Caco-2 (cell line): Measurements from ENCODE around the gene KDM5A. TPM values are rescaled to one million over a fixed set of nuclear protein-coding genes. Genes with fewer than 3 reads are reported as not detected.
A peak's percentile ranks its signal among the peaks of the same experiment; 100 is the strongest.
"Not testable (repeated sequence)": the region's sequence is repeated elsewhere in the genome, so short reads cannot be mapped to it uniquely, and the experiment has no call there.

Source experiments
- BruUV-seq: library from RNA; stranded (reverse); fragments of 400-500 nt; replicated peaks from 2 replicates; lab custom pipeline; 2021; lab: Mats Ljungman, UMichigan
- CTCF ChIA-PET: fragments of 300-600 bp; sonication (Branson Sonifier 250); formaldehyde crosslinking; loops from one replicate; lab custom pipeline; 2022; ENCODE audit warnings: antibody characterized with exemption; lab: Charles Lee
- POLR2A ChIA-PET: fragments of 300-600 bp; sonication (Branson Sonifier 250); formaldehyde crosslinking; loops from one replicate; lab custom pipeline; 2022; ENCODE audit warnings: antibody characterized with exemption; lab: Charles Lee
- DNase-seq, 2 experiments: peaks; one replicate each; pipeline versions ENCODE4 v3.0.0 to v3.0.0-alpha.2; 2020 to 2022
- H3K27me3 ChIP-seq: replicated peaks from 2 replicates; pipeline ENCODE4 v1.6.0; 2011; ENCODE audit warnings: low read length; ENCODE audit not compliant: control insufficient read depth, insufficient read depth
- H3K36me3 ChIP-seq: 2 replicates; pipeline ENCODE4 v1.5.1; 2011; ENCODE audit warnings: low read length; ENCODE audit not compliant: control insufficient read depth, insufficient read depth
- H3K4me1 ChIP-seq: fragments of 250-450 bp; sonication (Bioruptor Pico); 2 replicates; pipeline ENCODE4 v1.5.1; 2020; ENCODE audit warnings: mild to moderate bottlenecking
- H3K4me3 ChIP-seq: 2 replicates; pipeline ENCODE4 v1.5.1; 2011; ENCODE audit warnings: low read depth, mild to moderate bottlenecking, control low read depth, low read length
- H3K9me3 ChIP-seq: fragments of 250-450 bp; sonication (Bioruptor Pico); 2 replicates; pipeline ENCODE4 v1.5.1; 2020; ENCODE audit warnings: mild to moderate bottlenecking, moderate library complexity
- H3K27ac Mint-ChIP-seq: one replicate; pipeline ENCODE4 v1.8.0; 2022; ENCODE audit warnings: mixed read lengths; ENCODE audit not compliant: unreplicated experiment
- H3K27me3 Mint-ChIP-seq: one replicate; pipeline ENCODE4 v1.8.0; 2022; ENCODE audit warnings: mixed read lengths; ENCODE audit not compliant: insufficient read depth, unreplicated experiment
- H3K36me3 Mint-ChIP-seq: one replicate; pipeline ENCODE4 v1.8.0; 2022; ENCODE audit warnings: mild to moderate bottlenecking, mixed read lengths; ENCODE audit not compliant: insufficient read depth, unreplicated experiment
- H3K4me1 Mint-ChIP-seq: one replicate; pipeline ENCODE4 v1.8.0; 2022; ENCODE audit warnings: low read depth, mixed read lengths; ENCODE audit not compliant: unreplicated experiment
- H3K4me3 Mint-ChIP-seq: one replicate; pipeline ENCODE4 v1.8.0; 2022; ENCODE audit warnings: mild to moderate bottlenecking, moderate library complexity, mixed read lengths; ENCODE audit not compliant: unreplicated experiment
- H3K9me3 Mint-ChIP-seq: one replicate; pipeline ENCODE4 v1.8.0; 2022; ENCODE audit warnings: mixed read lengths; ENCODE audit not compliant: unreplicated experiment
- CTCF ChIP-seq, 2 experiments: fragments of 200-600 bp in 1 of 2; IDR thresholded peaks; 1 replicate in 1 of 2; 2 replicates in 1 of 2; pipeline versions ENCODE4 v1.5.1 to v1.8.0; 2011 to 2022; ENCODE audit warnings: antibody characterized with exemption in 1 of 2, control low read depth in 1 of 2, inconsistent platforms in 1 of 2, low read depth in 1 of 2, low read length in 1 of 2, mild to moderate bottlenecking in 1 of 2, moderate library complexity in 1 of 2; ENCODE audit not compliant: insufficient read depth in 1 of 2, severe bottlenecking in 1 of 2, unreplicated experiment in 1 of 2
- intact Hi-C: fragments of 100-400 bp; cut with micrococcal nuclease; formaldehyde crosslinking; loops from one replicate; pipeline ENCODE4 v1.10.0; 2022; ENCODE audit not compliant: unreplicated experiment
- total RNA-seq: library from RNA; stranded (reverse); gene quantifications from 2 replicates; pipeline ENCODE4 v1.2.3, GENCODE V29; 2022

KDM5A gene
- total RNA-seq, 1 experiment from 2014 or later: 72.7 TPM

DNA sequence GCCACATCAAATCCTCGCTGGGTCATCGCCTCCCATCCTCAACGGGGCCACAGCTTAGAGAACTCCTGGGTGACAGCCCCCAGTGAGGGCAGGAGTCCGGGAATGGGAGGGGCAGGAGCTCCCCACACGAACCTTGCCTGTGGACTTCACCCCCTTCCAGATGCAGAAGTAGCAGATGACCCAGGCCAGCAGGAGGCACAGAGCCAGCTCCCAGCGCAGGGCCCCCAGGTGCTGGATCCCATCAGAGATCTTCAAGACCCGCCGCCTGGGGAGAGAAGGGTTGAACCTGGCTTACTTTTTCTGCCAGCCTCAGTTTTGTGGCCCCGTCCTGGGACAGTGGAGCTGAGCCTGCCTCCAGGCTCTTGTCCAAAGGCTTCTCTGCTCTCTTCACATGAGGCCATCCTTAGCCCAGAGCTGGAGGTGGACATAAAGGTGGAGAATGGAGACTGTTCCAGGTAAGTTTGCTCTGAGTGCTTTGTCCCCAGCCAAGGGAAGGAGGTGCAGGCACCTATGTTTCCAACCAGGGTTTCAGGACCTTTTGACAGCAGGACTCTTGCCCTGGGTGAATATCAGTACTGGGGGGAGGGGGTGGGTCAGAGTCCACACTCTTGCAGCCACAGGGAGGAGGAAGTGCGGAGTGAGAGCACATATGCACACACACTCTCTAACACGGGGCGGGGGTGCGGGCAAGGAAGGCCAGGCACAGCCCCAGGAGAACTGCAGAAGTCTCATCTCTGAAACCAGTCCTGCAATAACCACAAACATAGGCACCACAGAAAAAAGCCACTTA, 151.9 kb downstream of the KDM5A start:
- no TSS peak for BruUV-seq
- TF ChIP-seq CTCF (IDR thresholded peaks at IDR 0.05; ENCODE audit: insufficient read depth in 1 of 2, low read depth in 1 of 2, low read length in 1 of 2, severe bottlenecking in 1 of 2, unreplicated experiment in 1 of 2): no peak
- Histone ChIP-seq H3K4me1 (no peaks in the 10 kb centered on the region), H3K36me3 (no peaks in the 10 kb centered on the region), H3K27me3 (no peaks in the 10 kb centered on the region), H3K4me3 (no peak overlapping the region), H3K9me3 (peaks cover 37% of the 10 kb centered on the region)
- H3K4me1 Mint-ChIP-seq: no peaks in the 10 kb centered on the region
- intact Hi-C loops: no loop called here
- DNase-seq: peak in 1 of 2 experiments; percentile 38
- CTCF ChIA-PET: no interaction called here
- peaks cover 17% of the 10 kb centered on the region for H3K9me3 Mint-ChIP-seq
- H3K27ac Mint-ChIP-seq: no peak overlapping the region
- peaks cover 3% of the 10 kb centered on the region for H3K27me3 Mint-ChIP-seq
- POLR2A ChIA-PET: no interaction called here
- no peak overlapping the region for H3K4me3 Mint-ChIP-seq
- peaks cover 4% of the 10 kb centered on the region for H3K36me3 Mint-ChIP-seq

DNA sequence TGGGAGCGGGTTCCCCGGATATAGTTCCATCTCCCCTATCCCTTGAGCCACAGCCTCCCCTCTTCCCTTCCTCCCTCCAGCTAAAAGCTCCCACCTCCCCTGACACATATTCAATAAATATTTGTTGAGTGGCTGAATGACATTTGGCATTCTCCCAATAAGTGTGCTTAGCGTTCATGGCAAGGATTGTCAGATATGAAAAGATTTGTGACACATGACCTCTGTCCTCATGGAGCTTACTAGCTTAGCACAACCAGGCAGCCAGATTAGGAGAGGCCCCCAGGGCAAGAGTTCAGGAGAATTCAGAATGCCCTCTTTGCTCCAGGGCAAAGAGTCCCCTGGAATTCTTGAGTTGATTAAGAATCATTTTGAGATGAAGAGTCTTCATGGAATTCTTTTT, 152.7 kb downstream of the KDM5A start:
- Mint-ChIP-seq H3K36me3 (peaks cover 4% of the 10 kb centered on the region), H3K4me1 (no peaks in the 10 kb centered on the region), H3K27ac (no peak overlapping the region), H3K9me3 (peaks cover 14% of the 10 kb centered on the region), H3K27me3 (no peaks in the 10 kb centered on the region), H3K4me3 (no peak overlapping the region)
- Histone ChIP-seq H3K9me3 (peaks cover 37% of the 10 kb centered on the region), H3K27me3 (no peaks in the 10 kb centered on the region), H3K36me3 (no peaks in the 10 kb centered on the region), H3K4me1 (no peaks in the 10 kb centered on the region), H3K4me3 (no peak overlapping the region)
- BruUV-seq: no TSS peak
- CTCF ChIA-PET: no interaction called here
- peak in 1 of 2 experiments; percentile 7 for DNase-seq
- POLR2A ChIA-PET: no interaction called here
- TF ChIP-seq CTCF (IDR thresholded peaks at IDR 0.05; ENCODE audit: insufficient read depth in 1 of 2, low read depth in 1 of 2, low read length in 1 of 2, severe bottlenecking in 1 of 2, unreplicated experiment in 1 of 2): no peak
- intact Hi-C loops: no loop called here

GRCh38 chr12:235967-236366, 153.2 kb downstream of the KDM5A start:
- intact Hi-C loops, POLR2A ChIA-PET, H3K4me3 Mint-ChIP-seq, H3K27ac Mint-ChIP-seq, H3K4me1 ChIP-seq, CTCF ChIA-PET, BruUV-seq, H3K27me3 ChIP-seq, H3K4me3 ChIP-seq, H3K36me3 Mint-ChIP-seq, H3K4me1 Mint-ChIP-seq, H3K27me3 Mint-ChIP-seq, H3K36me3 ChIP-seq: not testable (repeated sequence)
- H3K9me3 ChIP-seq: peaks cover 37% of the 10 kb centered on the region
- H3K9me3 Mint-ChIP-seq: peaks cover 14% of the 10 kb centered on the region
- DNase-seq: peak in 1 of 2 experiments; percentile 7
